ENCODE measurements around the gene DAZAP1.

- no peak for TF ChIP-seq CTCF (conservative IDR thresholded peaks at IDR 0.05)
- no peak for TF ChIP-seq EZH2 (IDR thresholded peaks at IDR 0.05; ENCODE audit: low read depth)
These were observed 62.1 kb downstream of the DAZAP1 start for GRCh38 chr19:1469255-1470054.

Data from PC-9 (cell line).